ENCODE measurements around the gene UTP3.

GRCh38 chr4:70728091-70728490, 39.8 kb downstream of the UTP3 start:
- no peak for TF ChIP-seq EZH2 (IDR thresholded peaks at IDR 0.05; ENCODE audit: insufficient read depth, poor library complexity, severe bottlenecking)
- TF ChIP-seq EZH2phosphoT487 (IDR thresholded peaks at IDR 0.05; ENCODE audit: insufficient read depth, low read depth): no peak
